WTC11 (cell line): ENCODE results near the gene WDFY4. TPM values are rescaled to one million over a fixed set of nuclear protein-coding genes. Genes with fewer than 3 reads are reported as not detected.

Experiments used
- AFF4 ChIP-seq: sonication (generic); formaldehyde crosslinking; IDR thresholded peaks from 2 replicates; pipeline ENCODE4 v1.8.1; 2023; ENCODE audit warnings: mild to moderate bottlenecking, missing genetic modification reagents, borderline replicate concordance
- E2F5 ChIP-seq: sonication (generic); formaldehyde crosslinking; IDR thresholded peaks from 2 replicates; pipeline ENCODE4 v1.8.1; 2022; ENCODE audit warnings: mild to moderate bottlenecking, moderate library complexity, missing genetic modification reagents
- ESRRA ChIP-seq: sonication (generic); formaldehyde crosslinking; IDR thresholded peaks from 2 replicates; pipeline ENCODE4 v1.8.1; 2022; ENCODE audit warnings: mild to moderate bottlenecking, missing genetic modification reagents, borderline replicate concordance
- HMGA2 ChIP-seq: fragments of 250-450 bp; sonication (Bioruptor Pico); IDR thresholded peaks from 2 replicates; pipeline ENCODE4 v1.4.0; 2021; ENCODE audit warnings: mild to moderate bottlenecking, moderate library complexity
- JAZF1 ChIP-seq: fragments of 250-450 bp; sonication (Bioruptor Pico); IDR thresholded peaks from 2 replicates; pipeline ENCODE4 v1.9.0; 2021; ENCODE audit warnings: moderate library complexity, mild to moderate bottlenecking, inconsistent platforms
- PRDM15 ChIP-seq: sonication (generic); formaldehyde crosslinking; IDR thresholded peaks from 2 replicates; pipeline ENCODE4 v1.8.0; 2022; ENCODE audit warnings: missing genetic modification reagents
- SMAD4 ChIP-seq: sonication (generic); formaldehyde crosslinking; IDR thresholded peaks from 2 replicates; pipeline ENCODE4 v1.8.0; 2022; ENCODE audit warnings: mild to moderate bottlenecking, missing genetic modification reagents
- USF1 ChIP-seq: sonication (generic); formaldehyde crosslinking; IDR thresholded peaks from 2 replicates; pipeline ENCODE4 v1.8.0; 2022; ENCODE audit warnings: mild to moderate bottlenecking, missing genetic modification reagents
- USF2 ChIP-seq: sonication (generic); formaldehyde crosslinking; IDR thresholded peaks from 2 replicates; pipeline ENCODE4 v1.8.1; 2023; ENCODE audit warnings: mild to moderate bottlenecking, missing genetic modification reagents, moderate library complexity
- ZNF232 ChIP-seq: sonication (generic); formaldehyde crosslinking; IDR thresholded peaks from 2 replicates; pipeline ENCODE4 v1.8.0; 2022; ENCODE audit warnings: mild to moderate bottlenecking, missing genetic modification reagents
- ZNF671 ChIP-seq: fragments of 250-450 bp; sonication (Bioruptor Pico); IDR thresholded peaks from 2 replicates; pipeline ENCODE4 v1.8.0; 2021; ENCODE audit warnings: mild to moderate bottlenecking
- total RNA-seq: library from RNA; stranded (reverse); gene quantifications from 3 replicates; pipeline ENCODE4 v1.2.3, GENCODE V29; 2021
- TF ChIP-seq, protein P1 (sequence below): sonication (generic); formaldehyde crosslinking; IDR thresholded peaks from 2 replicates; pipeline ENCODE4 v1.8.1; 2022; ENCODE audit warnings: missing genetic modification reagents, borderline replicate concordance
- TF ChIP-seq, protein P2 (sequence below): sonication (generic); formaldehyde crosslinking; conservative IDR thresholded peaks from 2 replicates; pipeline ENCODE4 v1.8.1; 2023; ENCODE audit warnings: mild to moderate bottlenecking, low read depth, missing genetic modification reagents, moderate library complexity

Gene WDFY4
- total RNA-seq, 1 experiment from 2014 or later: 0.13 TPM

DNA sequence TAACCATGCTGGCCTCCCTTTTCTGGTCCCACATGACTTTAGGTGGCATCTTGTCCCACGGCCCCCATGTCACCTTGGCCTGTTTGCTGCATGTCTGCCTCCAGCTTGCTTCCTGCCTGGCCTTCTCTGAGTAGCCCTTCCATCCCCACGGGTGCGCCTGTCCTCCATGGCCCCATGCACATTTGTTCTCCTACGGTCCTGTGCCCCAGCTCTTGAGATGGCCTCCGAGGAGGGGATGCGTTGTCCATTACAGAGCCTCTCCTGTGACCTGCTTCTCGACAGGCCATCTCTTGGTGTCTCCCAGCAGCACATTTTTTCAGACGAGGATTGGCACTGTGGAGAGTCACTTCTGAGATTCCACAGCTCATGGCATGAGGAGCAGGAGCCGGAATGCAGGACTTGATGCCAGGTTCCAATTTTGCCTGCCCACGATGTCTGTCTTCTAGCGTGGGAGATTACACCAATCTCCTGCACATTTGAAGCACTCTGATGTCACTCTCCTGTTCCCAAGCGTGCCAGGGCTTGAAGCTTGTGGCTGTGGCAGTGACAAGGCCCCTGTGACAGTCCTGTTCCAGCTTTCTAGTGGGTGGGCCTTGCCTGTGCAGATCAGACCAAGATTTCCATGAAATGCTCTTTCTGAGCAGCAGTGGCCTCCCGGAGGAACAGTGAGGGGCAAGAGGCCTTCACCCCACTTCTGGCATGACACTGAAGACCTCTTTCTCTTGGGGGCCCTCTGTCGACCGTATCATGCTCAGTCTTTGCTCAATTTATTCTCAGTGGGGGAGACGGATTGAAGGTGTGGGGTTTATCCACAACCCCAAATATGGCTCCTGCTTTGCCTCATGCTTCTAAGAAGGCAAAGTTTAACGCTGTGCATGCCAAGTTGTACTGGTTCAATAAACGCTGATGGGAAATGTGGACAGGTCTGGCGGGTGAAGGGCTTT lies 13.4 kb downstream of the WDFY4 start (continued):
- TF ChIP-seq AFF4 (CRISPR knock-in tag): no peak
- TF ChIP-seq PRDM15 (CRISPR knock-in tag): no peak
- no peak for TF ChIP-seq SMAD4 (CRISPR knock-in tag)
- TF ChIP-seq HMGA2 (CRISPR knock-in tag): no peak
- TF ChIP-seq USF2: no peak
- no peak for TF ChIP-seq JAZF1 (CRISPR knock-in tag)
- no peak for TF ChIP-seq USF1 (CRISPR knock-in tag)
- TF ChIP-seq, protein P1, sequence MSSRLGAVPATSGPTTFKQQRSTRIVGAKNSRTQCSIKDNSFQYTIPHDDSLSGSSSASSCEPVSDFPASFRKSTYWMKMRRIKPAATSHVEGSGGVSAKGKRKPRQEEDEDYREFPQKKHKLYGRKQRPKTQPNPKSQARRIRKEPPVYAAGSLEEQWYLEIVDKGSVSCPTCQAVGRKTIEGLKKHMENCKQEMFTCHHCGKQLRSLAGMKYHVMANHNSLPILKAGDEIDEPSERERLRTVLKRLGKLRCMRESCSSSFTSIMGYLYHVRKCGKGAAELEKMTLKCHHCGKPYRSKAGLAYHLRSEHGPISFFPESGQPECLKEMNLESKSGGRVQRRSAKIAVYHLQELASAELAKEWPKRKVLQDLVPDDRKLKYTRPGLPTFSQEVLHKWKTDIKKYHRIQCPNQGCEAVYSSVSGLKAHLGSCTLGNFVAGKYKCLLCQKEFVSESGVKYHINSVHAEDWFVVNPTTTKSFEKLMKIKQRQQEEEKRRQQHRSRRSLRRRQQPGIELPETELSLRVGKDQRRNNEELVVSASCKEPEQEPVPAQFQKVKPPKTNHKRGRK: no peak
- no peak for TF ChIP-seq ZNF232
- TF ChIP-seq, protein P2, sequence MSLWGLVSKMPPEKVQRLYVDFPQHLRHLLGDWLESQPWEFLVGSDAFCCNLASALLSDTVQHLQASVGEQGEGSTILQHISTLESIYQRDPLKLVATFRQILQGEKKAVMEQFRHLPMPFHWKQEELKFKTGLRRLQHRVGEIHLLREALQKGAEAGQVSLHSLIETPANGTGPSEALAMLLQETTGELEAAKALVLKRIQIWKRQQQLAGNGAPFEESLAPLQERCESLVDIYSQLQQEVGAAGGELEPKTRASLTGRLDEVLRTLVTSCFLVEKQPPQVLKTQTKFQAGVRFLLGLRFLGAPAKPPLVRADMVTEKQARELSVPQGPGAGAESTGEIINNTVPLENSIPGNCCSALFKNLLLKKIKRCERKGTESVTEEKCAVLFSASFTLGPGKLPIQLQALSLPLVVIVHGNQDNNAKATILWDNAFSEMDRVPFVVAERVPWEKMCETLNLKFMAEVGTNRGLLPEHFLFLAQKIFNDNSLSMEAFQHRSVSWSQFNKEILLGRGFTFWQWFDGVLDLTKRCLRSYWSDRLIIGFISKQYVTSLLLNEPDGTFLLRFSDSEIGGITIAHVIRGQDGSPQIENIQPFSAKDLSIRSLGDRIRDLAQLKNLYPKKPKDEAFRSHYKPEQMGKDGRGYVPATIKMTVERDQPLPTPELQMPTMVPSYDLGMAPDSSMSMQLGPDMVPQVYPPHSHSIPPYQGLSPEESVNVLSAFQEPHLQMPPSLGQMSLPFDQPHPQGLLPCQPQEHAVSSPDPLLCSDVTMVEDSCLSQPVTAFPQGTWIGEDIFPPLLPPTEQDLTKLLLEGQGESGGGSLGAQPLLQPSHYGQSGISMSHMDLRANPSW (CRISPR knock-in tag): no peak
- TF ChIP-seq E2F5: no peak
- TF ChIP-seq ESRRA (CRISPR knock-in tag): no peak
- TF ChIP-seq ZNF671 (CRISPR knock-in tag): no peak
- TF ChIP-seq, all 79 proteins: peak for 0
